WERI-Rb-1 (cell line): ENCODE data around the gene C22orf31.

Source experiments
- DNase-seq: peaks from one replicate; pipeline ENCODE4 v3.0.0-alpha.2; 2020
- H3K27ac ChIP-seq: fragments of 250-450 bp; sonication (Bioruptor Pico); 2 replicates; pipeline ENCODE4 v1.5.1; 2020; ENCODE audit warnings: mild to moderate bottlenecking, moderate library complexity
- H3K27me3 ChIP-seq: fragments of 250-450 bp; sonication (Bioruptor Pico); 2 replicates; pipeline ENCODE4 v1.5.1; 2021; ENCODE audit warnings: mild to moderate bottlenecking, low read depth, moderate library complexity; ENCODE audit not compliant: insufficient read depth, severe bottlenecking
- H3K36me3 ChIP-seq: fragments of 250-450 bp; sonication (Bioruptor Pico); 2 replicates; pipeline ENCODE4 v1.5.1; 2020; ENCODE audit warnings: mild to moderate bottlenecking, moderate library complexity
- H3K4me3 ChIP-seq: 2 replicates; pipeline ENCODE4 v1.5.1; 2011; ENCODE audit warnings: low read depth, mild to moderate bottlenecking, control low read depth, low read length
- H3K9me3 ChIP-seq: fragments of 250-450 bp; sonication (Bioruptor Pico); 2 replicates; pipeline ENCODE4 v1.5.1; 2021; ENCODE audit warnings: mild to moderate bottlenecking, moderate library complexity; ENCODE audit not compliant: severe bottlenecking
- TF ChIP-seq, protein P1 (sequence below): IDR thresholded peaks from 2 replicates; pipeline ENCODE4 v1.5.1; 2011; ENCODE audit warnings: low read depth, mild to moderate bottlenecking, control low read depth, inconsistent platforms, low read length

The C22orf31 gene

DNA sequence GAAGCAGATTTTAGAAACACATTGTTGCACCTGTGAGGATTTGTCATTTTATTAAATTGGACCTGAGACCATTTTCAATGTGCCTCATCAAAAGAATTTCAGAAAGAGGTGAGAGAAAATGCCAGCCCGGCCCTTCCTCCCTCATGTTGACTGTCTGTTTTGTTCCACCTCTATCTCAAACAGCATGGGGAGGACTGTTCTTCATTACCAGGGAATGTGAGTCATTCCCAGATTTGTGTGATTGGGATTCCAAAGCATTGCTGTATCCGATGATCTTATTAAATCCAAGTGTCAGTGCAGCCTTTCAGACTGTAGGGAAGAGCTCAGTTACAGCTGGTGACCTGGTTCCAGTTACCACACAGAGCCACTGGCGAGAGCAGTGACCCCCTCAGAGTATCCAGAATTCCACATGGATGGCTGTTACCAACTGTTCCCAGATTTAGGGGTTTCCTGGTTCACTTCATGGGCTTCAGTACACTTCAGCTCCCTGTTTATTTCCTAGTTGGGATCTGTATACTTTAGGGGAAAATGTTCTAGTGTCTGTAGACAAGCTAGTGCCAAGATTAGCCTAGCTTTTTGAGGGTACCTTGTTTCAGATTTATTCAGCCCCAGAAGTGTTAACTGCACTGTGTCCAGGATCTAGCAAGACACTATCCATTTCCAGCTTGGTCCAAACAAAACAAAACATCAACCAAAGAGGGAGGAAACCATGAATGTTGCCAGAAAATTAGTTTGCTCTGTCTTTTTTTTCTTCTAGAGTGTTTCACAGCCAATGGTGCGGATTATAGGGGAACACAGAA, 32.1 kb upstream of the C22orf31 start:
- H3K9me3 ChIP-seq, result no peaks in the 10 kb centered on the region
- no peaks in the 10 kb centered on the region for H3K27me3 ChIP-seq
- no peak for DNase-seq
- TF ChIP-seq, protein P1, sequence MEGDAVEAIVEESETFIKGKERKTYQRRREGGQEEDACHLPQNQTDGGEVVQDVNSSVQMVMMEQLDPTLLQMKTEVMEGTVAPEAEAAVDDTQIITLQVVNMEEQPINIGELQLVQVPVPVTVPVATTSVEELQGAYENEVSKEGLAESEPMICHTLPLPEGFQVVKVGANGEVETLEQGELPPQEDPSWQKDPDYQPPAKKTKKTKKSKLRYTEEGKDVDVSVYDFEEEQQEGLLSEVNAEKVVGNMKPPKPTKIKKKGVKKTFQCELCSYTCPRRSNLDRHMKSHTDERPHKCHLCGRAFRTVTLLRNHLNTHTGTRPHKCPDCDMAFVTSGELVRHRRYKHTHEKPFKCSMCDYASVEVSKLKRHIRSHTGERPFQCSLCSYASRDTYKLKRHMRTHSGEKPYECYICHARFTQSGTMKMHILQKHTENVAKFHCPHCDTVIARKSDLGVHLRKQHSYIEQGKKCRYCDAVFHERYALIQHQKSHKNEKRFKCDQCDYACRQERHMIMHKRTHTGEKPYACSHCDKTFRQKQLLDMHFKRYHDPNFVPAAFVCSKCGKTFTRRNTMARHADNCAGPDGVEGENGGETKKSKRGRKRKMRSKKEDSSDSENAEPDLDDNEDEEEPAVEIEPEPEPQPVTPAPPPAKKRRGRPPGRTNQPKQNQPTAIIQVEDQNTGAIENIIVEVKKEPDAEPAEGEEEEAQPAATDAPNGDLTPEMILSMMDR, result no peak
- no peak overlapping the region for H3K4me3 ChIP-seq
- no peak overlapping the region for H3K27ac ChIP-seq
- no peaks in the 10 kb centered on the region; the same call in 1 of the 2 replicates for H3K36me3 ChIP-seq

DNA sequence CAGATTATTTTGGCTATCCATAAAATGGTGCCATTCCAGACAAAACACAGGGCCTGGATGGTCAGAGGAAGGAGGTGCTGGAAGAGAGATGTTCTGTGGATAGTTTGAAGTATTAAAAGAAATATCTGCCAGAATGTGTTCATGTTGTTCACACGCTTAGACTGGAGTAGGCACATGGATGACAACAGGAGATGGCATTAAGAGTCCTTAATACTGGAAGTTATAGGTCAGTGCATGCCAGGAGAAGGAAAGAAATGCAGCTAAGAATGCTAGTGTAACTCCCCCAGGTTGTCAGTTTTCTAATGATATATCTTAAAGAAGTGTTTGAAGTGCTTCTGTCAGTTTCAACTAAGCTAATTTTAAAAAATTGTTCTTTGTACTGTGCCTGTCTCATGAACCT, 31.4 kb upstream of the C22orf31 start:
- Histone ChIP-seq H3K27ac (no peak overlapping the region), H3K36me3 (no peaks in the 10 kb centered on the region; the same call in 1 of the 2 replicates)
- TF ChIP-seq, protein P1, result no peak

DNA sequence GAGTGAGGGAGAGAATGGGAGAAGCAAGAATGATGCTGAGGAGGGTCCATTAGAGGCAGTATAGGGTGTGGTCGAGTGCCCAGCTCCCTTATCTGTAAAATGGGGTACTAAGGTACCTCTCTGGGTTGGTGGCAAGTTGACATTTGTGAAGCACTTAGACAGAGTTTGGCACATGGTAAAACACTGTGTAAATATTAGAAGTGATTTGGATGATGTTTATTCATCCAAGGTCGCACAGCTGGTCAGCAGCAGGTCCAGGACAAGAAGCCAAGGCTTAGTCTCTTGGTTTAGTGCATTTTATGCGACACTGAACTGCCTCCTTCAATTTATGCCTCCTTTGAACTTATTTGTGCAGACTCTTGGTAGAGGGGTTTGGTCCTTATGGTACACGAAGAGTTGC, 30.6 kb upstream of the C22orf31 start:
- TF ChIP-seq, protein P1, result no peak
- H3K4me3 ChIP-seq, result no peak overlapping the region
- no peaks in the 10 kb centered on the region for H3K27me3 ChIP-seq
- H3K9me3 ChIP-seq, result no peaks in the 10 kb centered on the region
- no peak for DNase-seq
- no peak overlapping the region for H3K27ac ChIP-seq
- no peaks in the 10 kb centered on the region; the same call in 1 of the 2 replicates for H3K36me3 ChIP-seq

More for the DNA sequence above, 31.4 kb upstream of the C22orf31 start:
- Histone ChIP-seq H3K27me3 (no peaks in the 10 kb centered on the region), H3K4me3 (no peak overlapping the region), H3K9me3 (no peaks in the 10 kb centered on the region)
- DNase-seq, result no peak

DNA sequence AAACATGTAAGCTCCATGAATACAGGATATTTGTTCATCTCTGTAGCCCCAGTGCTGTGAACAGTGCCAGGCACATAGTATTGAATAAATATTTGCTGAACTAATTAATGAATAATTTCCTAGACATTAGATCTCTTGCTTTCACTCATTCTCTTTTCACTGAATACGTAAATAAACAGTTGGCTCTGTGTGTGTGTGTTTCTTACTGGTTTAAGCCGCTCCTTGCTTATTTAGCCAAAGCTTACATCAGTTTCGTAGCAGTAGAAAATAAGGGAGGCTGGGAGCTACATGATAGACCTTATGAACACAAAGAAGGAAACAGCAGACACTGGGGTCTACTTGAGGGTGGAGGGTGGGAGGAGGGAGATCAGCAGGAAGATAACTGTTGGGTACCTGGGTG, 28.4 kb upstream of the C22orf31 start:
- Histone ChIP-seq H3K27ac (no peak overlapping the region), H3K9me3 (no peaks in the 10 kb centered on the region), H3K36me3 (no peaks in the 10 kb centered on the region; the same call in 1 of the 2 replicates), H3K27me3 (no peaks in the 10 kb centered on the region), H3K4me3 (no peak overlapping the region)
- TF ChIP-seq, protein P1, result no peak
- DNase-seq, result no peak

DNA sequence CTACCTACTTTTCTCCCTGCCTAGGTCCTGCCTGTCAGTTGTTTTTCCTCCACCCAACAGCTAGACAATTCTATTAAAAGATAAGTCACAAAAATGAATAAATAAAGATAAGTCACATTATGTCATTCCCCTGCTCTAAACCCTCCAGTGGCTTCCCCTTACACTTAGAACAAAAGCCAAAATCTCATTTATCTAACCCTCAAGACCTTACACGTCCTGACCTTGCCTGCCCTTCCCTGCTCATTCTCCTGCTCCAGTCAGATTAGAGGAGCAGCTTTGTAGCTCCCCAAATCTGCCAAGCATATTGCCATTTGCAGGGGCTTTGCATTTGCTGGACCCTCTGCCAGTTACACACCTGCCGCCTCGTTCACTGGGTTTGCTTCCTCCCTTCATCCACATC, 27.9 kb upstream of the C22orf31 start:
- H3K4me3 ChIP-seq, result no peak overlapping the region
- no peak for DNase-seq
- H3K9me3 ChIP-seq, result no peaks in the 10 kb centered on the region
- TF ChIP-seq, protein P1, result no peak
- H3K27me3 ChIP-seq, result no peaks in the 10 kb centered on the region
- H3K36me3 ChIP-seq, result no peaks in the 10 kb centered on the region
- no peak overlapping the region for H3K27ac ChIP-seq
